A549 (cell line): ENCODE measurements around the gene RPL27A. TPM values are rescaled to one million over a fixed set of nuclear protein-coding genes. Genes with fewer than 3 reads are reported as not detected.

Experiments
- ATAC-seq, 2 experiments: fragments of 200-7000 bp in 1 of 2; fragments of >200 bp in 1 of 2; cut with Nextera tagmentation in 1 of 2; cut with Tn5 transposase in 1 of 2; 3 replicates each; pipeline versions ENCODE4 v1.8.0 to v1.9.1; 2018 to 2020; ENCODE audit warnings: mild to moderate bottlenecking in 1 of 2, moderate library complexity in 1 of 2
- CTCF ChIA-PET: fragments of 300-600 bp; sonication (Branson Sonifier 250); formaldehyde crosslinking; extraction: SDS; loops from one replicate; lab custom pipeline; 2021; ENCODE audit warnings: antibody characterized with exemption, inconsistent platforms; lab: Yijun Ruan, JAX
- POLR2A ChIA-PET: fragments of 350-600 bp; formaldehyde crosslinking; extraction: SDS; loops from one replicate; lab custom pipeline; 2021; ENCODE audit warnings: antibody characterized with exemption, inconsistent platforms; lab: Yijun Ruan, JAX
- DNase-seq, 2 experiments: peaks; one replicate each; pipeline versions ENCODE4 v3.0.0 to v3.0.0-alpha.2; 2011 to 2016; ENCODE audit warnings: low read depth in 1 of 2, low spot score in 1 of 2
- FAIRE-seq: peaks from 2 replicates; lab custom pipeline; 2011; peaks lifted over from hg19 to GRCh38; lab: Jason Lieb, UNC
- H3K27ac ChIP-seq, 2 experiments: fragments of >200 bp; sonication (Bioruptor Twin); formaldehyde crosslinking; 3 replicates each; pipeline ENCODE4 v1.5.1; 2016 to 2017
- H3K4me1 ChIP-seq: fragments of >200 bp; sonication (Bioruptor Twin); formaldehyde crosslinking; 3 replicates; pipeline ENCODE4 v1.6.1; 2016
- H3K4me2 ChIP-seq: fragments of >200 bp; sonication (Bioruptor Twin); formaldehyde crosslinking; 3 replicates; pipeline ENCODE4 v1.6.1; 2016
- H3K4me3 ChIP-seq: fragments of >200 bp; sonication (Bioruptor Twin); formaldehyde crosslinking; 3 replicates; pipeline ENCODE4 v1.5.1; 2016
- H3K9me3 ChIP-seq: fragments of >200 bp; sonication (Bioruptor Twin); formaldehyde crosslinking; 3 replicates; pipeline ENCODE4 v1.6.1; 2016
- BHLHE40 ChIP-seq: IDR thresholded peaks from 2 replicates; pipeline ENCODE4 v1.6.1; 2012; ENCODE audit warnings: low read depth, low read length, inconsistent platforms
- CHD4 ChIP-seq: fragments of 200-600 bp; sonication (generic); IDR thresholded peaks from 2 replicates; pipeline ENCODE4 v1.6.1; 2016; ENCODE audit warnings: antibody characterized with exemption, mild to moderate bottlenecking, borderline replicate concordance
- EHMT2 ChIP-seq: fragments of 200-600 bp; sonication (generic); IDR thresholded peaks from 2 replicates; pipeline ENCODE4 v1.6.1; 2016; ENCODE audit warnings: antibody characterized with exemption, low read depth, mild to moderate bottlenecking, moderate library complexity
- EP300 ChIP-seq, 2 experiments: fragments of >200 bp; sonication (Bioruptor Twin); formaldehyde crosslinking; IDR thresholded peaks; 2 replicates in 1 of 2; 3 replicates in 1 of 2; pipeline ENCODE4 v1.6.1; 2016 to 2017
- ESRRA ChIP-seq: fragments of 150-350 bp; IDR thresholded peaks from 2 replicates; pipeline ENCODE4 v1.6.1; 2014; ENCODE audit warnings: mild to moderate bottlenecking, low read length, borderline replicate concordance
- FOSB ChIP-seq: fragments of 250-450 bp; sonication (Bioruptor Pico); IDR thresholded peaks from 2 replicates; pipeline ENCODE4 v1.5.0; 2020; ENCODE audit warnings: mild to moderate bottlenecking, moderate library complexity
- FOSL2 ChIP-seq, 2 experiments: fragments of 450-650 bp in 1 of 2; fragments of >200 bp in 1 of 2; sonication (Bioruptor Twin) in 1 of 2; formaldehyde crosslinking; IDR thresholded peaks; 2 replicates each; pipeline versions ENCODE4 v1.5.0 to v1.6.1; 2016 to 2020; ENCODE audit warnings: mild to moderate bottlenecking in 1 of 2, moderate library complexity in 1 of 2
- GATA3 ChIP-seq: IDR thresholded peaks from 2 replicates; pipeline ENCODE4 v1.6.1; 2012; ENCODE audit warnings: borderline replicate concordance
- HDAC2 ChIP-seq: fragments of 200-600 bp; sonication (generic); IDR thresholded peaks from 2 replicates; pipeline ENCODE4 v1.6.1; 2016
- HOXB13 ChIP-seq: fragments of 250-450 bp; sonication (Bioruptor Pico); IDR thresholded peaks from 2 replicates; pipeline ENCODE4 v1.5.0; 2020; ENCODE audit warnings: low read depth, mild to moderate bottlenecking, moderate library complexity
- JUN ChIP-seq, 2 experiments: fragments of >200 bp; sonication (Bioruptor Twin); formaldehyde crosslinking; IDR thresholded peaks; 2 replicates in 1 of 2; 3 replicates in 1 of 2; pipeline ENCODE4 v1.6.1; 2016 to 2017
- MAFK ChIP-seq: fragments of 450-650 bp; IDR thresholded peaks from 2 replicates; pipeline ENCODE4 v1.6.1; 2014; ENCODE audit not compliant: partially characterized antibody
- MAZ ChIP-seq: fragments of 150-350 bp; IDR thresholded peaks from 2 replicates; pipeline ENCODE4 v1.6.1; 2014; ENCODE audit warnings: antibody characterized with exemption, low read depth, low read length, borderline replicate concordance
- MYC ChIP-seq: IDR thresholded peaks from 2 replicates; pipeline ENCODE4 v1.6.1; 2012; ENCODE audit warnings: mild to moderate bottlenecking, inconsistent platforms, low read length, improper control_type of control experiment, borderline replicate concordance
- NFE2L2 ChIP-seq: fragments of 150-350 bp; conservative IDR thresholded peaks from 2 replicates; pipeline ENCODE4 v1.6.1; 2014; ENCODE audit warnings: low read length
- NR3C1 ChIP-seq: fragments of >200 bp; sonication (Bioruptor Twin); formaldehyde crosslinking; IDR thresholded peaks from 3 replicates; pipeline ENCODE4 v1.6.1; 2017
- POLR2A ChIP-seq: IDR thresholded peaks from 2 replicates; pipeline ENCODE4 v1.6.1; 2012; ENCODE audit warnings: mild to moderate bottlenecking, low read length
- RFX5 ChIP-seq: fragments of 450-650 bp; IDR thresholded peaks from 2 replicates; pipeline ENCODE4 v1.7.1; 2014; ENCODE audit warnings: antibody characterized with exemption, mild to moderate bottlenecking, moderate library complexity
- SREBF2 ChIP-seq: fragments of 450-650 bp; IDR thresholded peaks from 2 replicates; pipeline ENCODE4 v1.6.1; 2014; ENCODE audit warnings: mild to moderate bottlenecking, moderate library complexity
- TFCP2L1 ChIP-seq: fragments of 250-450 bp; sonication (Bioruptor Pico); IDR thresholded peaks from 2 replicates; pipeline ENCODE4 v1.5.0; 2021; ENCODE audit warnings: mild to moderate bottlenecking
- ZSCAN20 ChIP-seq: fragments of 250-450 bp; sonication (Bioruptor Pico); IDR thresholded peaks from 2 replicates; pipeline ENCODE4 v1.8.0; 2022; ENCODE audit warnings: mild to moderate bottlenecking, moderate library complexity
- WGBS: methylation state at CpG from one replicate; pipeline ENCODE4 v1.1.6; 2017; ENCODE audit errors: missing lambda C conversion rate; 5-methylcytosine and 5-hydroxymethylcytosine counted together
- polyA plus RNA-seq, 4 experiments: library from polyadenylated mRNA; depleted of rRNA in 3 of 4; stranded (reverse); fragments of >200 nt; fragmentation: RNase III in 1 of 4; extraction: RNeasy Plus Mini Kit Qiagen cat#74134 plus additional on column Dnase treatment in 1 of 4; gene quantifications; 2 replicates in 3 of 4; 3 replicates in 1 of 4; pipeline ENCODE4 v1.2.3, GENCODE V29; 2011 to 2017
- TF ChIP-seq, protein P1 (sequence below): fragments of 200-600 bp; sonication (generic); IDR thresholded peaks from 2 replicates; pipeline ENCODE4 v1.6.1; 2016; ENCODE audit warnings: antibody characterized with exemption, mild to moderate bottlenecking, moderate library complexity
- TF ChIP-seq, protein P2 (sequence below): IDR thresholded peaks from 2 replicates; pipeline ENCODE4 v1.6.1; 2012
- TF ChIP-seq, protein P3 (sequence below): fragments of >200 bp; sonication (Bioruptor Twin); formaldehyde crosslinking; IDR thresholded peaks from 2 replicates; pipeline ENCODE4 v1.6.1; 2016
- TF ChIP-seq, protein P4 (sequence below): fragments of >200 bp; sonication (Bioruptor Twin); formaldehyde crosslinking; IDR thresholded peaks from 3 replicates; pipeline ENCODE4 v1.5.1; 2016
- TF ChIP-seq, protein P5 (sequence below): fragments of 450-650 bp; IDR thresholded peaks from 2 replicates; pipeline ENCODE4 v1.6.1; 2014; ENCODE audit warnings: antibody characterized with exemption

The RPL27A gene
- polyA plus RNA-seq, 2 of the 4 experiments (the other 2 are of a cell fraction): 804 to 3,631 TPM

DNA sequence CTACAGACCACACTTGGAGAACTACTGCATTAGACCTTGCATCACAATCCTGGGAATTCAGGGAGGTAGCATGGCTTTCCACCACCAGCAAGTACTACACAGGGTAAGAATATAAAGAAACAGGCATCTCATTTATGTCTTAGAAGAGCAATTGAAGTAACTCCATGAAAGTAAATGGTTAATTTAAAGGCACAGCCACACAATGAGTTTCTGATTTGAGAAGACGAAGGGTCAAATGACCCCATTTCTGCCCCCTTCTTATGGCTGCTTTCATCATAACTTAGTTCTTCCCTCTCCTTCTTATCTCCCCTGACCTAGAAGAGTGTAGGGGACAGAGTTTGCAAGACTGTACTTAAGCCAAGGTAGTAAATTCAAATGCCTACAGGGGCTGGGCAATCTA, 6.1 kb upstream of the RPL27A start:
- WGBS: 88% methylated on average over 1 of the region's 1 CpG

DNA sequence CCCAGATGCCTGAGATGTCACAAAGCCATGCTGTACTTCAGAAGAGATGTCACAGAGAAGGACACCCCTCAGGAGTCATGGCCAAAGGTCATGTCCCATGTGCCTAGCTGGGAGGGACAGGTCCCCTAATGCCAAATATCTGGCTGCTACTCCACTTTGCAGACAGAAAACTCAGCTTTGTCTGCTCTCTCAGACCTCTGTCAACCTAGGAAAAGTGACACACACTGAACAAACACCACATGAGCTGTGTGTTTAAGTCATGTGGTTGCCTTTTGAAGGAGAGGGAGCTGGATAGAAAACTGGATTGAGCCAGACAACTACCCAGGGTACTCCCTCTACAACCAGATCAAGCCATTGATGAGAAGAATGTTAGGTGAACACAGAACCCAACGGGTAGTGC, 3.6 kb upstream of the RPL27A start:
- no peak for DNase-seq
- Histone ChIP-seq H3K27ac (no peak overlapping the region), H3K4me3 (no peak overlapping the region), H3K9me3 (no peaks in the 10 kb centered on the region), H3K4me1 (no peaks in the 10 kb centered on the region; the same call in 2 of the 3 replicates), H3K4me2 (no peak overlapping the region)
- ATAC-seq: no peak
- TF ChIP-seq MAFK (no peak), FOSB (no peak), ZSCAN20 (CRISPR knock-in tag) (no peak), CHD4 (no peak), RFX5 (no peak), EP300 (IDR thresholded peaks at IDR 0.05) (no peak), NR3C1 (no peak), GATA3 (no peak)
- TF ChIP-seq, protein P1, sequence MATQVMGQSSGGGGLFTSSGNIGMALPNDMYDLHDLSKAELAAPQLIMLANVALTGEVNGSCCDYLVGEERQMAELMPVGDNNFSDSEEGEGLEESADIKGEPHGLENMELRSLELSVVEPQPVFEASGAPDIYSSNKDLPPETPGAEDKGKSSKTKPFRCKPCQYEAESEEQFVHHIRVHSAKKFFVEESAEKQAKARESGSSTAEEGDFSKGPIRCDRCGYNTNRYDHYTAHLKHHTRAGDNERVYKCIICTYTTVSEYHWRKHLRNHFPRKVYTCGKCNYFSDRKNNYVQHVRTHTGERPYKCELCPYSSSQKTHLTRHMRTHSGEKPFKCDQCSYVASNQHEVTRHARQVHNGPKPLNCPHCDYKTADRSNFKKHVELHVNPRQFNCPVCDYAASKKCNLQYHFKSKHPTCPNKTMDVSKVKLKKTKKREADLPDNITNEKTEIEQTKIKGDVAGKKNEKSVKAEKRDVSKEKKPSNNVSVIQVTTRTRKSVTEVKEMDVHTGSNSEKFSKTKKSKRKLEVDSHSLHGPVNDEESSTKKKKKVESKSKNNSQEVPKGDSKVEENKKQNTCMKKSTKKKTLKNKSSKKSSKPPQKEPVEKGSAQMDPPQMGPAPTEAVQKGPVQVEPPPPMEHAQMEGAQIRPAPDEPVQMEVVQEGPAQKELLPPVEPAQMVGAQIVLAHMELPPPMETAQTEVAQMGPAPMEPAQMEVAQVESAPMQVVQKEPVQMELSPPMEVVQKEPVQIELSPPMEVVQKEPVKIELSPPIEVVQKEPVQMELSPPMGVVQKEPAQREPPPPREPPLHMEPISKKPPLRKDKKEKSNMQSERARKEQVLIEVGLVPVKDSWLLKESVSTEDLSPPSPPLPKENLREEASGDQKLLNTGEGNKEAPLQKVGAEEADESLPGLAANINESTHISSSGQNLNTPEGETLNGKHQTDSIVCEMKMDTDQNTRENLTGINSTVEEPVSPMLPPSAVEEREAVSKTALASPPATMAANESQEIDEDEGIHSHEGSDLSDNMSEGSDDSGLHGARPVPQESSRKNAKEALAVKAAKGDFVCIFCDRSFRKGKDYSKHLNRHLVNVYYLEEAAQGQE: no peak
- TF ChIP-seq, protein P2, sequence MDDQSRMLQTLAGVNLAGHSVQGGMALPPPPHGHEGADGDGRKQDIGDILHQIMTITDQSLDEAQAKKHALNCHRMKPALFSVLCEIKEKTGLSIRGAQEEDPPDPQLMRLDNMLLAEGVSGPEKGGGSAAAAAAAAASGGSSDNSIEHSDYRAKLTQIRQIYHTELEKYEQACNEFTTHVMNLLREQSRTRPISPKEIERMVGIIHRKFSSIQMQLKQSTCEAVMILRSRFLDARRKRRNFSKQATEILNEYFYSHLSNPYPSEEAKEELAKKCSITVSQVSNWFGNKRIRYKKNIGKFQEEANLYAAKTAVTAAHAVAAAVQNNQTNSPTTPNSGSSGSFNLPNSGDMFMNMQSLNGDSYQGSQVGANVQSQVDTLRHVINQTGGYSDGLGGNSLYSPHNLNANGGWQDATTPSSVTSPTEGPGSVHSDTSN: no peak
- TF ChIP-seq, protein P3, sequence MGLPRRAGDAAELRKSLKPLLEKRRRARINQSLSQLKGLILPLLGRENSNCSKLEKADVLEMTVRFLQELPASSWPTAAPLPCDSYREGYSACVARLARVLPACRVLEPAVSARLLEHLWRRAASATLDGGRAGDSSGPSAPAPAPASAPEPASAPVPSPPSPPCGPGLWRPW: no peak
- TF ChIP-seq, protein P4, sequence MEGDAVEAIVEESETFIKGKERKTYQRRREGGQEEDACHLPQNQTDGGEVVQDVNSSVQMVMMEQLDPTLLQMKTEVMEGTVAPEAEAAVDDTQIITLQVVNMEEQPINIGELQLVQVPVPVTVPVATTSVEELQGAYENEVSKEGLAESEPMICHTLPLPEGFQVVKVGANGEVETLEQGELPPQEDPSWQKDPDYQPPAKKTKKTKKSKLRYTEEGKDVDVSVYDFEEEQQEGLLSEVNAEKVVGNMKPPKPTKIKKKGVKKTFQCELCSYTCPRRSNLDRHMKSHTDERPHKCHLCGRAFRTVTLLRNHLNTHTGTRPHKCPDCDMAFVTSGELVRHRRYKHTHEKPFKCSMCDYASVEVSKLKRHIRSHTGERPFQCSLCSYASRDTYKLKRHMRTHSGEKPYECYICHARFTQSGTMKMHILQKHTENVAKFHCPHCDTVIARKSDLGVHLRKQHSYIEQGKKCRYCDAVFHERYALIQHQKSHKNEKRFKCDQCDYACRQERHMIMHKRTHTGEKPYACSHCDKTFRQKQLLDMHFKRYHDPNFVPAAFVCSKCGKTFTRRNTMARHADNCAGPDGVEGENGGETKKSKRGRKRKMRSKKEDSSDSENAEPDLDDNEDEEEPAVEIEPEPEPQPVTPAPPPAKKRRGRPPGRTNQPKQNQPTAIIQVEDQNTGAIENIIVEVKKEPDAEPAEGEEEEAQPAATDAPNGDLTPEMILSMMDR: no peak
- WGBS: 56% methylated on average over 1 of the region's 1 CpG
- no peak for FAIRE-seq
- POLR2A ChIA-PET: interaction anchor here (0.8 kb wide), 1 partner anchor 10 kb away, joined by 4 read pairs; no protein-coding TSS in a partner anchor
- CTCF ChIA-PET: interaction anchor here (1.2 to 1.5 kb wide), 2 partner anchors 10 to 415 kb away, joined by 3 to 4 read pairs; partner anchors contain the start of gene LMO1

More for the DNA sequence above, 6.1 kb upstream of the RPL27A start:
- Histone ChIP-seq H3K4me3 (no peak overlapping the region), H3K4me1 (peaks cover 7% of the 10 kb centered on the region), H3K4me2 (no peak overlapping the region), H3K27ac (no peak overlapping the region), H3K9me3 (no peaks in the 10 kb centered on the region)
- TF ChIP-seq MYC (no peak), POLR2A (no peak), FOSL2 (IDR thresholded peaks at IDR 0.05) (no peak), FOSL2 (CRISPR knock-in tag; IDR thresholded peaks at IDR 0.05) (no peak), SREBF2 (no peak), MAZ (no peak), EHMT2 (no peak), JUN (IDR thresholded peaks at IDR 0.05) (no peak), HOXB13 (CRISPR knock-in tag) (no peak), ZSCAN20 (CRISPR knock-in tag) (no peak), TFCP2L1 (CRISPR knock-in tag) (no peak), BHLHE40 (no peak), NFE2L2 (no peak), HDAC2 (no peak), ESRRA (no peak), RFX5 (no peak)
- TF ChIP-seq, protein P2: no peak
- TF ChIP-seq, protein P3: no peak
- TF ChIP-seq, protein P5, sequence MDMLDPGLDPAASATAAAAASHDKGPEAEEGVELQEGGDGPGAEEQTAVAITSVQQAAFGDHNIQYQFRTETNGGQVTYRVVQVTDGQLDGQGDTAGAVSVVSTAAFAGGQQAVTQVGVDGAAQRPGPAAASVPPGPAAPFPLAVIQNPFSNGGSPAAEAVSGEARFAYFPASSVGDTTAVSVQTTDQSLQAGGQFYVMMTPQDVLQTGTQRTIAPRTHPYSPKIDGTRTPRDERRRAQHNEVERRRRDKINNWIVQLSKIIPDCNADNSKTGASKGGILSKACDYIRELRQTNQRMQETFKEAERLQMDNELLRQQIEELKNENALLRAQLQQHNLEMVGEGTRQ: no peak
- CTCF ChIA-PET: no interaction called here
- FAIRE-seq: no peak
- no peak for DNase-seq
- ATAC-seq: no peak
- POLR2A ChIA-PET: no interaction called here
